H9 (cell line): ENCODE results near the gene ZFP36L1. TPM values are rescaled to one million over a fixed set of nuclear protein-coding genes. Genes with fewer than 3 reads are reported as not detected.

Experiments used
- DNase-seq: peaks from one replicate; pipeline ENCODE4 v3.0.0-alpha.2; 2017
- H2AFZ ChIP-seq: one replicate; pipeline ENCODE4 v1.6.1; 2013; ENCODE audit warnings: mild to moderate bottlenecking, low read length, control low read depth, moderate library complexity
- H2AK5ac ChIP-seq: 2 replicates; pipeline ENCODE4 v1.6.1; 2013; ENCODE audit warnings: low read length, control low read depth, mixed read lengths; ENCODE audit not compliant: insufficient read length
- H2BK120ac ChIP-seq: one replicate; pipeline ENCODE4 v1.6.1; 2013; ENCODE audit warnings: low read depth, mild to moderate bottlenecking, low read length, control low read depth, inconsistent platforms; ENCODE audit not compliant: poor library complexity, severe bottlenecking
- H2BK12ac ChIP-seq: 2 replicates; pipeline ENCODE4 v1.6.1; 2013; ENCODE audit warnings: low read length, control low read depth, mixed read lengths, low read depth; ENCODE audit not compliant: insufficient read length
- H2BK15ac ChIP-seq: 2 replicates; pipeline ENCODE4 v1.6.1; 2013; ENCODE audit warnings: low read depth, low read length, control low read depth
- H2BK20ac ChIP-seq: one replicate; pipeline ENCODE4 v1.6.1; 2013; ENCODE audit warnings: low read depth, mild to moderate bottlenecking, low read length, control low read depth, inconsistent platforms; ENCODE audit not compliant: poor library complexity, severe bottlenecking
- H2BK5ac ChIP-seq: 2 replicates; pipeline ENCODE4 v1.6.1; 2013; ENCODE audit warnings: low read length, control low read depth, mixed read lengths; ENCODE audit not compliant: insufficient read length
- H3K14ac ChIP-seq: 2 replicates; pipeline ENCODE4 v1.6.1; 2013; ENCODE audit warnings: low read length, control low read depth; ENCODE audit not compliant: insufficient read depth
- H3K18ac ChIP-seq: 2 replicates; pipeline ENCODE4 v1.6.1; 2013; ENCODE audit warnings: low read depth, mild to moderate bottlenecking, mixed read lengths, low read length, control low read depth; ENCODE audit not compliant: insufficient read length
- H3K23ac ChIP-seq: 2 replicates; pipeline ENCODE4 v1.6.1; 2013; ENCODE audit warnings: low read length, control low read depth, mixed read lengths, low read depth; ENCODE audit not compliant: insufficient read length
- H3K23me2 ChIP-seq: 2 replicates; pipeline ENCODE4 v1.6.1; 2013; ENCODE audit warnings: low read depth, mild to moderate bottlenecking, mixed read lengths, low read length, control low read depth; ENCODE audit not compliant: insufficient read length, poor library complexity, severe bottlenecking
- H3K27ac ChIP-seq: 2 replicates; pipeline ENCODE4 v1.5.1; 2013; ENCODE audit warnings: low read length, control low read depth, mixed read lengths, low read depth; ENCODE audit not compliant: insufficient read length
- H3K27me3 ChIP-seq: 2 replicates; pipeline ENCODE4 v1.6.1; 2013; ENCODE audit warnings: low read length, control low read depth, inconsistent platforms; ENCODE audit not compliant: insufficient read depth
- H3K4ac ChIP-seq: 2 replicates; pipeline ENCODE4 v1.6.1; 2013; ENCODE audit warnings: low read depth, mild to moderate bottlenecking, control low read depth, inconsistent platforms, low read length, moderate library complexity
- H3K4me1 ChIP-seq: 2 replicates; pipeline ENCODE4 v1.6.1; 2013; ENCODE audit warnings: low read length, control low read depth, inconsistent platforms; ENCODE audit not compliant: insufficient read depth
- H3K4me2 ChIP-seq: 2 replicates; pipeline ENCODE4 v1.6.1; 2013; ENCODE audit warnings: low read length, control low read depth, mixed read lengths; ENCODE audit not compliant: insufficient read length, insufficient read depth
- H3K56ac ChIP-seq: 2 replicates; pipeline ENCODE4 v1.6.1; 2013; ENCODE audit warnings: low read depth, mild to moderate bottlenecking, mixed read lengths, low read length, control low read depth; ENCODE audit not compliant: insufficient read length
- H3K79me1 ChIP-seq: 2 replicates; pipeline ENCODE4 v1.6.1; 2013; ENCODE audit warnings: low read depth, mild to moderate bottlenecking, moderate library complexity, low read length, control low read depth, inconsistent platforms; ENCODE audit not compliant: insufficient read depth, poor library complexity, severe bottlenecking
- H3K79me2 ChIP-seq: 2 replicates; pipeline ENCODE4 v1.6.1; 2013; ENCODE audit warnings: low read length, control low read depth, inconsistent platforms; ENCODE audit not compliant: insufficient read depth
- H3K9ac ChIP-seq: 2 replicates; pipeline ENCODE4 v1.6.1; 2013; ENCODE audit warnings: low read length, control low read depth, mixed read lengths; ENCODE audit not compliant: insufficient read length; ENCODE audit errors: extremely low read depth
- H3K9me3 ChIP-seq: one replicate; pipeline ENCODE4 v1.6.1; 2013; ENCODE audit warnings: low read depth, low read length, inconsistent platforms; ENCODE audit not compliant: control insufficient read depth
- H3T11ph ChIP-seq: one replicate; pipeline ENCODE4 v1.6.1; 2013; ENCODE audit warnings: mild to moderate bottlenecking, low read length, control low read depth, inconsistent platforms
- H4K20me1 ChIP-seq: one replicate; pipeline ENCODE4 v1.6.1; 2013; ENCODE audit not compliant: control insufficient read depth, insufficient read length, insufficient read depth
- H4K5ac ChIP-seq: 2 replicates; pipeline ENCODE4 v1.6.1; 2013; ENCODE audit warnings: low read depth, mild to moderate bottlenecking, mixed read lengths, low read length, control low read depth; ENCODE audit not compliant: insufficient read length
- H4K8ac ChIP-seq: replicated peaks from 2 replicates; pipeline ENCODE4 v1.6.1; 2013; ENCODE audit warnings: low read length, control low read depth, mixed read lengths, low read depth; ENCODE audit not compliant: insufficient read length
- H4K91ac ChIP-seq: 2 replicates; pipeline ENCODE4 v1.6.1; 2013; ENCODE audit warnings: low read depth, mild to moderate bottlenecking, moderate library complexity, mixed read lengths, low read length, control low read depth; ENCODE audit not compliant: insufficient read length
- H3K27ac Mint-ChIP-seq, 3 experiments: 2 replicates in 2 of 3; 3 replicates in 1 of 3; pipeline ENCODE4 v1.8.0; 2020 to 2021; ENCODE audit warnings: mixed read lengths in 3 of 3, mild to moderate bottlenecking in 1 of 3, moderate library complexity in 1 of 3
- H3K27me3 Mint-ChIP-seq: 2 replicates; pipeline ENCODE4 v1.8.0; 2021; ENCODE audit warnings: low read depth, mild to moderate bottlenecking, moderate library complexity, mixed read lengths
- H3K36me3 Mint-ChIP-seq, 3 experiments: 2 replicates in 2 of 3; 3 replicates in 1 of 3; pipeline ENCODE4 v1.8.0; 2020 to 2021; ENCODE audit warnings: low read depth in 3 of 3, mixed read lengths in 3 of 3; ENCODE audit not compliant: insufficient read depth in 1 of 3
- H3K4me1 Mint-ChIP-seq, 2 experiments: 2 replicates each; pipeline ENCODE4 v1.8.0; 2020; ENCODE audit warnings: mixed read lengths in 2 of 2
- H3K4me3 Mint-ChIP-seq, 2 experiments: 2 replicates in 1 of 2; 3 replicates in 1 of 2; pipeline ENCODE4 v1.8.0; 2020 to 2021; ENCODE audit warnings: mild to moderate bottlenecking in 2 of 2, mixed read lengths in 2 of 2, moderate library complexity in 1 of 2
- H3K9me3 Mint-ChIP-seq, 2 experiments: 2 replicates in 1 of 2; 3 replicates in 1 of 2; pipeline ENCODE4 v1.8.0; 2020; ENCODE audit warnings: mild to moderate bottlenecking in 2 of 2, mixed read lengths in 2 of 2, moderate library complexity in 1 of 2
- whole genome bisulfite sequencing: extraction: QIAGEN DNeasy Blood & Tissue Kit; methylation state at CpG from one replicate; pipeline ENCODE4 v1.1.7; 2013; ENCODE audit warnings: missing lambda C conversion rate, low lambda C conversion rate, mixed read lengths; ENCODE audit not compliant: insufficient read length; ENCODE audit errors: extremely low coverage; 5-methylcytosine and 5-hydroxymethylcytosine counted together
- total RNA-seq: library from RNA; stranded (reverse); gene quantifications from 2 replicates; pipeline ENCODE4 v1.2.1, GENCODE V29; 2021
- TF ChIP-seq, protein P1 (sequence below): fragments of 200-600 bp; sonication (generic); conservative IDR thresholded peaks from 3 replicates; pipeline ENCODE4 v1.8.0; 2021; ENCODE audit warnings: antibody characterized with exemption, mild to moderate bottlenecking

ZFP36L1 gene
- total RNA-seq, 1 experiment from 2014 or later: 109 TPM

DNA sequence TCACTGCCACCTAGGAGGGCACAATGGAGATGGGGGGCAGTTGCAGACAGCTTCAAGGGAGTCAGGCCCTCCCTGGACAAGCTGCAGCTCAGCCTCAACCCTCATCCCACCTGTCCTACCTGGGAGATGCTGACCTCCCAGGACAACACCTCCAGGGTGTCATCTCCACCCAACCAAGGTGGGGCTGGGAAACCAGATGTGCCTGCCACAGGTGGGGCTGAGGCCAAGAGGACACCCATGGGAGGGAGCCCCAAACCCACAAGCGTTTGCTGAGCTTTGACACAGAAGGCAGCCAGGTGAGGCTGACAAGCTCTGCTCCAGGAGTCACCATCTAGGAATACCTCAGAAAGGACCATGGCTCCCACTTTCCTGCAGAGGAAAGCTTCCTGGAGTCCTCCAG, 31.5 kb downstream of the ZFP36L1 start:
- Histone ChIP-seq H3K9me3 (no peaks in the 10 kb centered on the region), H3K79me1 (no peaks in the 10 kb centered on the region), H2AFZ (no peak overlapping the region), H2AK5ac (no peak overlapping the region), H3K23me2 (no peaks in the 10 kb centered on the region), H3K56ac (no peak overlapping the region), H3K14ac (no peak overlapping the region), H3K9ac (no peak overlapping the region), H3K27ac (no peak overlapping the region), H2BK5ac (no peak overlapping the region), H2BK15ac (no peak overlapping the region), H3K4ac (no peak overlapping the region), H2BK20ac (no peak overlapping the region), H3K27me3 (no peaks in the 10 kb centered on the region), H3K23ac (no peak overlapping the region), H4K8ac (no peak overlapping the region), H4K91ac (no peak overlapping the region), H3K4me2 (no peak overlapping the region), H3T11ph (no peak overlapping the region), H4K20me1 (no peaks in the 10 kb centered on the region), H2BK12ac (no peak overlapping the region), H3K79me2 (no peaks in the 10 kb centered on the region), H3K18ac (no peak overlapping the region), H3K4me1 (peaks cover 4% of the 10 kb centered on the region; the same call in 1 of the 2 replicates), H4K5ac (no peak overlapping the region), H2BK120ac (no peak overlapping the region)
- DNase-seq: no peak
- WGBS: no CpG with 5 or more reads among the region's 1 CpG
- no peaks in the 10 kb centered on the region; a peak in 1 of 5 replicates for H3K9me3 Mint-ChIP-seq
- H3K4me1 Mint-ChIP-seq: peaks cover 21 to 30% of the 10 kb centered on the region in 2 experiments
- H3K36me3 Mint-ChIP-seq: no peaks in the 10 kb centered on the region; a peak in 1 of 7 replicates
- peaks cover 5% of the 10 kb centered on the region; the same call in 1 of the 2 replicates for H3K27me3 Mint-ChIP-seq
- TF ChIP-seq, protein P1, sequence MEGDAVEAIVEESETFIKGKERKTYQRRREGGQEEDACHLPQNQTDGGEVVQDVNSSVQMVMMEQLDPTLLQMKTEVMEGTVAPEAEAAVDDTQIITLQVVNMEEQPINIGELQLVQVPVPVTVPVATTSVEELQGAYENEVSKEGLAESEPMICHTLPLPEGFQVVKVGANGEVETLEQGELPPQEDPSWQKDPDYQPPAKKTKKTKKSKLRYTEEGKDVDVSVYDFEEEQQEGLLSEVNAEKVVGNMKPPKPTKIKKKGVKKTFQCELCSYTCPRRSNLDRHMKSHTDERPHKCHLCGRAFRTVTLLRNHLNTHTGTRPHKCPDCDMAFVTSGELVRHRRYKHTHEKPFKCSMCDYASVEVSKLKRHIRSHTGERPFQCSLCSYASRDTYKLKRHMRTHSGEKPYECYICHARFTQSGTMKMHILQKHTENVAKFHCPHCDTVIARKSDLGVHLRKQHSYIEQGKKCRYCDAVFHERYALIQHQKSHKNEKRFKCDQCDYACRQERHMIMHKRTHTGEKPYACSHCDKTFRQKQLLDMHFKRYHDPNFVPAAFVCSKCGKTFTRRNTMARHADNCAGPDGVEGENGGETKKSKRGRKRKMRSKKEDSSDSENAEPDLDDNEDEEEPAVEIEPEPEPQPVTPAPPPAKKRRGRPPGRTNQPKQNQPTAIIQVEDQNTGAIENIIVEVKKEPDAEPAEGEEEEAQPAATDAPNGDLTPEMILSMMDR: no peak
- no peak overlapping the region for H3K4me3 Mint-ChIP-seq
- no peak overlapping the region for H3K27ac Mint-ChIP-seq
